ENCODE results near the gene TBL1XR1.

DNA sequence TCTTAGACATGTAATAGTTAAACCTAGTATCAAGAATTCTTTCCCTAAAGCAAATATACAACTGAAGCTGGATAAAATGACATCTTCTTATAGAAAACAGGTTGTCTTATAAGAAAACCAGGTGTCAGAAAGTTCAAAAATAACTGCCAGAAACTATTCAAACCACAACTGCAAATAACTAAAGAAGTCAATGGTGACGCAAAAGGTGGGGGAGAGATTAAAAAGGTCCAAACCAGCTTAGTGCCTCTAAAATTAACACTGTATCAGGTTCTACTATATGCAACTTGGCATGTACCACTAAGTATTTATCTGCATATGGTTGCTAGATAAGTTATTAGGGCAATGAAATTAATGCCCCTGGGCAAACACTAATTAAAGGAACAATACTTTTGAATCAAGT is 136.8 kb downstream of the TBL1XR1 start:
- TF ChIP-seq GATA2 (IDR thresholded peaks at IDR 0.05; ENCODE audit: insufficient read depth, insufficient read length, low read depth, low read length) (no peak), POLR2AphosphoS5 (IDR thresholded peaks at IDR 0.05; ENCODE audit: insufficient read depth, low read depth, low read length) (no peak), MYC (IDR thresholded peaks at IDR 0.05; ENCODE audit: low read depth, low read length) (no peak)
- TF ChIP-seq, protein P1, sequence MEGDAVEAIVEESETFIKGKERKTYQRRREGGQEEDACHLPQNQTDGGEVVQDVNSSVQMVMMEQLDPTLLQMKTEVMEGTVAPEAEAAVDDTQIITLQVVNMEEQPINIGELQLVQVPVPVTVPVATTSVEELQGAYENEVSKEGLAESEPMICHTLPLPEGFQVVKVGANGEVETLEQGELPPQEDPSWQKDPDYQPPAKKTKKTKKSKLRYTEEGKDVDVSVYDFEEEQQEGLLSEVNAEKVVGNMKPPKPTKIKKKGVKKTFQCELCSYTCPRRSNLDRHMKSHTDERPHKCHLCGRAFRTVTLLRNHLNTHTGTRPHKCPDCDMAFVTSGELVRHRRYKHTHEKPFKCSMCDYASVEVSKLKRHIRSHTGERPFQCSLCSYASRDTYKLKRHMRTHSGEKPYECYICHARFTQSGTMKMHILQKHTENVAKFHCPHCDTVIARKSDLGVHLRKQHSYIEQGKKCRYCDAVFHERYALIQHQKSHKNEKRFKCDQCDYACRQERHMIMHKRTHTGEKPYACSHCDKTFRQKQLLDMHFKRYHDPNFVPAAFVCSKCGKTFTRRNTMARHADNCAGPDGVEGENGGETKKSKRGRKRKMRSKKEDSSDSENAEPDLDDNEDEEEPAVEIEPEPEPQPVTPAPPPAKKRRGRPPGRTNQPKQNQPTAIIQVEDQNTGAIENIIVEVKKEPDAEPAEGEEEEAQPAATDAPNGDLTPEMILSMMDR (IDR thresholded peaks at IDR 0.05; ENCODE audit: extremely low read depth in 1 of 2, insufficient read depth in 1 of 2, low read depth in 1 of 2, low read length in 2 of 2) = no peak

Measured in endothelial cell of umbilical vein (primary cell).